HG03442 (cell line): ENCODE data around the gene PCLO.
"Not testable (repeated sequence)": the region's sequence is repeated elsewhere in the genome, so short reads cannot be mapped to it uniquely, and the experiment has no call there.

ENCODE experiments used
- ATAC-seq: cut with Tn5 transposase; IDR thresholded peaks from one replicate; pipeline ENCODE4 v1.9.1; 2021; ENCODE audit warnings: mild to moderate bottlenecking, moderate library complexity; ENCODE audit not compliant: unreplicated experiment

PCLO gene

DNA sequence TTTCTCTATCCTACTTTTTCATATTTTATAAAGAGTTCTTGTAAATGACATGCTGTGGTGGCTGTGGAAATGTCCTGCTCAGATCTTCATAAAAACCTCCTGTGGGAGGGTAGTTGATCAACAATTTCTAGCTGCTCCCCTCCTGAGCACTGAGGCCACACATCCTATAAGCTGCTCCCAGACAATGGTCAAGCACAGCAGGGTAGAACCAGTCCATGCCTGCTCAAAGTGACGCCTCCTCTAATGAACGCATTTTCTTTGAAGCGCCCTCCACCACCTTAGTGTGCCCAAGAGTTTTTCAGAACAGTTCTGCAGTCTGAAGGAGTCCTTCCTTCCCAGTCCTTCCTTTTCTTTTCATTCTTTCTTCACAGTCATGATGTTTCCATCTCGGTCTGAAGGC is 420.5 kb downstream of the PCLO start:
- no peak for ATAC-seq

DNA sequence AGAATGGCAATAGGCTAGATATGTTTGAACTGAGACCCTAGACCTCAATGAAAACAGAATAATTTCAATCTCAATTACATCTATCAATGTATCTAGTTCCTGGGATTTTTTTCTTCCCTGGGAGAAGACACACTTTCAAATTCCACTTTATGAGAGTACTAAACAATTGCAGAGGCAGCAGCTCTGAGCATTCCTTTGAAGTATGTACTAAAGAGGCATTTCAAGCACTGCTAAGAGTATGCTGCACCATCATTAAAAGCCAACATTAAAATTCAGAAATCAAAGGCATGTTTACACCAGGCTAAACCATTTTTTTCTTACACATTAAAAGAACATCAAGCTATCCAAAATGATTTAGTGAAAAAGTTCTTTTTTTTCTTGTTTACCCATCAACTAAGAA is 421.2 kb downstream of the PCLO start:
- no peak for ATAC-seq

DNA sequence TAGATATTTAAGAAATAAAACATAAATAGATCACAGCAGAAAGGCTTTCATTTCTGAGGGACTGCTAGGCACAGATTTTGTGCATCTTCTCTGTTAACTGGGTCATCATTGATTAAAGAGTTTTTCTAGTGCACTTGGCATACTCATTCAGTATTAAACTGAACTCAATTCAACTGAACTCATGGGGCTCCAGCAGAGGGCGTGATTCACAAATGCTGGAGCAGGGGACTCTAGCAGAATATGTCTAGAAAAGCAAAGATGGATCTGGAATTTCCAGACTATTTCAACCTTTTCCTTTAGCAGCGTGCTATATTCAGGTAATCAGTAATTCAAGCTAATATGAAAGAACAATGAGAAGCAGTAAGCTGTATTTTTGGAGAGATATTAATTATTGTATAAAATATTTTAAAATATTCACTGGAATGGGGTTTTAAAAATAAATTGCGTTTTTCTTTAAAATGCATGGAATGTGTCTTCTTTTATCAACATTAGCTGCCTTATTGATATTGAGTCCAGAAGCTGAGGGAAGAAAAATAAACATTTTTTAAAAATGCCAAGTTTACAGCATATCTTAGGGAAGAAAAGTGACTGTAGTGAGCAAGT is 422.3 kb downstream of the PCLO start:
- ATAC-seq = no peak

DNA sequence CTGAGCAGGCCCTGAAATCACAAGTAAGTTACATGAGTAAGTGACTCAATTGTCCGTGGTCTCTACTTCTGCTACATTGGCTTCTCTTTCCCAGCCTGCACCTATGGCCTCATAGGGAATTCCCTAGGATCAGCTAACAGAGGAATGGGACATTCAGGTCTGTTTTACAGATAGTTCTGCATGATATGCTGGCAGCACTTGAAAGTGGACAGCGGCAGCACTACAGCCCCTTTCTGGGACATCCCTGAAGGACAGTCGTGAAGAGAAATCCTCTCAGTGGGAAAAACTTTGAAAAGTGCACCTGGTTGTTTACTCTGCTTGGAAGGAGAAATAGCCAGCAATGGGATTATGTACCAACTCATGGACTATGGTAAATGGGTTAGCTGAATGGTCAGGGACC is 426.1 kb downstream of the PCLO start:
- ATAC-seq = no peak

DNA sequence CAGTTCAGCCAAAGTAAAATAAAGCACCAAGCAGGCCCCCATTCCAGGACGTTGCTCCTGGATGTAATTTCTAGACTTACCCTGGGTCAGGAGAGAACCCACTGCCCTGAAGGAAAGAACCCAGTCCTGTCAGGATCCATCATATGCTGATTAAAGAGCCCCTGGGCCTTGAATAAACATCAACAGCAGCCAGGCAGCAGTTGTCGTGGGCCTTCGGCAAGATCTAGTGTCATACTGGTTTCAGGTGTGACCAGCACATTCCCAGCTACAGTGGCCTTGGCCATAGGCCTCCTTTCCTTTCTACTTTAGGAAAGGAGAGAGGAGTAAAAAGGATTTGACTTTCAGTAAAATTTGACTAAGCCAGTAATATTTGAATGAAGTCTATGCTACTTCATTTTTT is 430.0 kb downstream of the PCLO start:
- ATAC-seq = no peak

DNA sequence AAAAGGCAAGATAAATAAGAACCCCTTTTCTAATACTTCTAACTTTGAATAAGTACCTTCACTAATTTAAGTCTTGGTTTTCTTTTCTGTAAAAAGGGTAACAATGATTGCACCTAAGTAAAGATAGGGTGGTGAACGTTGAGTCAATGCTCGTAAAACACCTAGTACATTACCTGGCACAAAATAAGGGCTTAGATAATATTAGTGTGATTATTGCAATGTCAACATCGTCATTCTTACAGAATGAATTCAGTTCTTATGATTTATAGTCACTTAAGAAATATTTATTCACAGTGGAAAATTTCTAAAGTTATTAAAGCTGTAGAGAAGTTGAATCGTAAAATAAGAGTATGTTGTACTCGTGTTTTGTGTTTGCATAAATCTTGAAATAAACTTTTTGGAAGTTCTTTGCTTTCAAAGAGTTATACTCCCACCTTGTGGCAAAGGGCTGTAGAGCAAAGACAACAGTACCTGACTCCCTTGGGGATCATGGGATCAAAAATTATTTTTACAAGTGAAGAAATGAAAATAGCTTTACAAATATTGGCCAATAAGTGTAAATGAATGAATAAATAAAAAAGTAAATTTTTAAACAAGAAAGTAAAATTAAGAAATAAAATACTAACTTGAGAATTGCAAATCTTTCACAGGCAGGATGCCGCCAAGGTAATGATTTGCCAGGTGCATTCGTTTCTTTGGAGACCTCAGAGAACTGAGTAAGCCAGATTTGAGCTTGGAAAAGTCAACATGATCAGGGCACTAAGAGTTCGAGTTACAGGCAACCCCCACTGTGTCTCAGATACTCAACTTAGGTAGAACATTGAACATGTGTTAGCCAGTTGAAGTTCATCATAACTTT is 433.3 kb downstream of the PCLO start:
- no peak for ATAC-seq

DNA sequence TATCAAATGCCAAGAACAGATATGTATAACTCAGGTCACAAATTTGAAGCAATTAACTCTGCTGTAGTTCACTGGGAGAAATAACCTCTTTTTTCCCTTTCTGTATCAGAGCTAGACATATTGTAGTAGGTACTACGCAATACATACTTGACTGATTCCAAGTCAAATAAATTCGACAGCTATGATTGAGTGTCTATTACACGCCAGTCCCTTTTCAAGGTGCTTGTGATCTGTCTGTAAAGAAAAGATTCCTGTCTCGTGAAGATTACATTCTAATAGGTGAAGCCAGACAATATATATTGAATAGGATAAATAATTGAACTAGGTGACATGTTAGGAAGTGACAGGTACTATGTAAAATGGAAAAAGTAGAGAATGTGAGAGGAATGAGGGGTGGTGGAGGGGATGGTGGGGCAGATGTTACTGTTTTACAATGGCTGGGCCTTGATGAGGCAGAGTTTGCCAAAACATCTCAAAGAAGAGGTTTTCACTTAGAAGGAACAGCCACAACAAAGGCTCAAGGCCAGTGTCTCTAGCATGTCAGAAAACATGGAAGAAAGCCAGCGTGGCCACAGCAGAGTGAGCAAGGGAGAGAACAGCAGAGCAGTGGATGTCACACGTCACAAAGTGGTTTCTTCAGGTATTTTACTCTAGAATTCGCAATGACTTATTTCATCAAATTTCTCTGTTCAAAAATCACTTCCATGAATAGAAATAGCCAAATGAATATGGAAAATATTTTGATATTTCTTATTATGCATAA is 436.5 kb downstream of the PCLO start:
- no peak for ATAC-seq

DNA sequence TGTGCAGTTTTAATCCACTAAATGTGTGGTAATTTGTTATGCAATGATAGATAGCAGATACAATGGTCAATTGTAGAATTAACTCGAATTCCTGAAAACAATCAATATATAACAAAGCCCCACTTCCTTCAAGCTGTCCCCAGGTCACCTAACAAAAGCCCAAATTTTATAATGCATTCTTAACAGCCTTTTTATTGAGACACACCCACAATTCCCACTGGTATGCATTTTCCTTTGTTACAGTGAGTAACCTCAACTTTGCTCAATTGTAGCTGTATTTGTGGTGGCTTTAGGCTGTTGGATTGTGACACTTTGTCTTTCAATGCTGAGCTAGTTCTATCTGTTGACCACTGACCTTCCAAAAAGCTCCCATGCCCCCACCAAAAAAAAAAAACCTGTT is 439.3 kb downstream of the PCLO start:
- no peak for ATAC-seq

DNA sequence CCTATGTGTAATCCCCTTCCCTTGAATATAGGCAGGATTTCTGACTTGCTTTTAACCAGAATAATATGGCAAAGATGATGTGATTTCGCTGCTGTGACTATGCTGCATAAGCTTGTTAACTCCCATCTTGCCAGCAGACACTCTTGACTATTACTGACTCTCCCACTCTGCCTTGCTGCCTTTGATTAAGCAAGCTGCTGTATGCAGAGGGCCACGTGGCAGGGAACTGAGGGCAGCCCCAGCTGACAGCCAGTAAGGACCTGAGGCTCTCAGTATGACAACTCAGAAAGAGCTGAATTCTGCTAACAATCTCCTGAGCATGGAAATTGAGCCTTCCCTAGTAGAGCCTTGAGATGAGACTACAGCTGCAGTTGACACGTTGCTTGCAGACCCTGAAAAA is 439.7 kb downstream of the PCLO start:
- no peak for ATAC-seq

DNA sequence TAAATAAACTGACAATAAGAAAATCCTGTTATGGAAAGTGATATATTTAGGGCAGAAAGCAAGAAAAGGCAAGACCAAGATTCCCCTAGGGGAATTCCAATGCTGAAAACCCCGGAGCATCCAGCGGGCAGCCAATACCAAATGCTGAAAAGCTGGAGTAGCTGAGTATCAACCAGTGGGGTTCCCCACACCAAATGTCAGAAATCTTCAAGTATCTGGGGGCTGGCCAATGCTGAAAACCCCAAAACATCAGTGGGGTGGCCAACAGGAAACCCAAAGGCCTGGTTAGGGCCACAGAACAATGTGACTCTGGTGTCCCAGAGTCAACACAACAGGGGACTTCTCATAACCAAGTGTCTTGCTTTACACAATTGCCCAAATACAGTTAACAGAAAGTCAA is 447.3 kb downstream of the PCLO start:
- peak; percentile 74 for ATAC-seq

DNA sequence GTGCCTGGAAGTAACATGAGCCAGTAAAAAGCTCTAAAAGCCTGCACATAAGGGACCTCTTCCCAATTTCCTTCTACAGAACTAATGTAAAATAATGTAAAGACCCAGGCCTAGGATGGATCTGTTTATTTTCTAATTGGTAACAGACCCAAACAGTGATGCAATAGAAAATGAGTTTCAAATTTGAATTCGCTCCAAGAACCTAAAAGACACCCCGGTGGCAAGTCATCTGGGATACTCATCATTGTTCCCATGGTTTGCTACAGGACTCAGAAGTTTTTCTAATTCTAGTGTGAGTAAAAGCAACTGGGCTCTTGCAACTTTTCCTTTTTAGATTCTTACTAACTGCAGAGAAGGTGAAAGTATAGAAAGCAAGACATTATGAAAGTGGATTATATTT is 447.8 kb downstream of the PCLO start:
- ATAC-seq = peak; percentile 18

DNA sequence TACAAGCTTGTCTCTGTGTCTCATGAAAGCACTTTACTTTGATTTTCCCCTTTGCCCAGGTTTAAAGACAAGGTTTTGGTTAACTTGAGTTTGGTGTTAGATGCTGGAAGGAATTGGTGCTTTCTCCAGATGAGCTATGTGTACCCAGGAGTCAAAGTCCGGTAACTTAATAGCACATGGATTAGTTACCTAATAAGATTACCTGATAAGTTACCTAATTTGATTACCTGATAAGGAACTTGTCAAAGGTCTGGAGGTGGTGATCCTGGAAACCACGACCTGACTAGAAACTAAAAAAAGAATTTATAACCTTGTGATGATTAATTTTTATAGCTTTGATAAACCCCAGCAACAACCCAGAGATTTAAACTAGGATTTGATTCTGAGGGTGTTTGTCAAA is 449.2 kb downstream of the PCLO start:
- ATAC-seq = no peak

DNA sequence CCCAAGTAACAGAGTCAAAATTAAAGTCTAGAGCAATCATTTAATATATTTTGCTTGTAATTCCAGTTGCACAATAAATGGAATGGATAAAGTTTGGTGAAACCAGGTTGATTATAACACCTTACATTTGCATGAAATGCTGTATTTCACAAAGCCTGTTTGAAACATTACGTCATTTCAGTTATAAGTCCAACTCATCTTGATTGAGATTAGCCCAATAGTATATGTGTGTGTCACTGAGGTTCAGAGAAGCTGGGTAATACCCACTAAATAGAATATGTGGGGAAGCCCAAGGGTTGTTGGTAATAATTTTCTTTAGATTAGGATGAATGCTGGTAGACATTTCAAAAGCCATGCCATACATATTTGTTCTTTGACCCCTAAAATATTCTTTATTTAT is 456.3 kb downstream of the PCLO start:
- ATAC-seq = not testable (repeated sequence)

DNA sequence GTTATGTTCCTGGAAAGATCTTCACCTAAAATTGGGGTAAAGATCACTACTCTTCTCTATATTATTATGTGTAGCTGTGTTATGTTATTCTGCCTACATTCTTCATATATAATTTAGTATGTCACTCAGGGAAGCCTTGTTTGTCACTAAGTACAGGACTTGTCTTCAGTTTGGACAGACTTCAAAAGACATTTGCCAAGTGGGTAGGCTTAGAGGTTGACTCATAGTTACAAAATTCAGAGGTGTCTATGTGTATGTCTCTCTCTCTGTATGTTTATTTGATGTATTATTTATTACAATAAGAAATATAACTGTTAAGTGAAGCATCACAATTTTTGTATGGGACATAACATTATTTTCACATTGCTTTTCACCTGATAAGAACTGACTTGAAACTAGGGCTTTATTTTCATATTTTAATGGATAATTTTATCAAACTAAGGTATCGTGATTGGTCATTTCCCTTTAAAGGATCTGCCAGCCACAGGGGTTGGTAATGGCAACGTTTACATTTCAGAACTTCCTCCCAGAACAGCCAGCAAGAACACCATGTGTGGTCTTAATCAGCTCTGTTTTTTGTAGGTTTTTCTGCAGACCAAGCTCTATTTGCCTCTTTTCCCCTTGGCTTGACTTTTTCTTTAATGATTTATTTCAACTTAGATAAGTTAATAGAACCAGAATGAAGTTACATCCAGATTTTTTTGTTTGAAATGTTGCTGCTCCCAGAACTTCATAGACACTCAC is 457.0 kb downstream of the PCLO start:
- ATAC-seq = no peak

DNA sequence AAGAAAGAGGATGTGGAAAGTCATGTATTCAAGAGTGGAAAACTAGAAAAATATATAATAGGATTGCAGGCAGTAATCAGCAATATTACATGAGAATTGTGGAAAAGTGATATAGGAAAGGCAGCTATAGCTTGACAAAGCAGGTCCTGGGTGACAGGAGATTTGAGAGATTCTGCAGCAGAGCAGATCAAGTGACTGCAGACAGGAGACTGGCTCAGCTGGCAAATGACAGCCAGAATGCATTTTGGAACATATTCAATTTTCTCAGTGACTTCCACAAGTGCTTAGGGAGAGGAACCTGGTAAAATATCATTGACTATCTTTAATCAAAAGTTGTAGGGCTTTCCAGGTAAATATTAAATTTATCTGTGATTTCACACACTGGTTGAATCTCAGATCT is 458.6 kb downstream of the PCLO start:
- no peak for ATAC-seq
